Heart left ventricle (tissue), 16 donors: Measurements from ENCODE around the gene CCNY. TPM values are rescaled to one million over a fixed set of nuclear protein-coding genes. Genes with fewer than 3 reads are reported as not detected.

Experiments used
- ATAC-seq, 4 donors: fragments of 200-7000 bp; cut with Tn5 transposase; one replicate each; pipeline ENCODE4 v1.9.1; 2020 to 2022; ENCODE audit warnings: moderate library complexity in 4 of 4, mild to moderate bottlenecking in 3 of 4, moderate number of reproducible peaks in 1 of 4
- DNase-seq, 5 donors: peaks; one replicate each; pipeline ENCODE4 v3.0.0-alpha.2; 2020
- H3K27ac ChIP-seq, 12 donors: fragments of 200-600 bp; sonication (generic) in 4 of 12; one replicate each; pipeline versions ENCODE4 v1.5.0 to v1.8.0; 2016 to 2022; ENCODE audit warnings: mild to moderate bottlenecking in 2 of 12
- H3K27me3 ChIP-seq, 9 donors: fragments of 200-600 bp; sonication (generic) in 2 of 9; one replicate each; pipeline versions ENCODE4 v1.5.1 to v1.8.0; 2016 to 2022; ENCODE audit warnings: mild to moderate bottlenecking in 3 of 9
- H3K36me3 ChIP-seq, 9 donors: fragments of 200-600 bp; sonication (generic) in 2 of 9; one replicate each; pipeline versions ENCODE4 v1.5.0 to v1.8.0; 2018 to 2022; ENCODE audit warnings: mild to moderate bottlenecking in 2 of 9
- H3K4me1 ChIP-seq, 12 donors: fragments of 200-600 bp; sonication (generic) in 4 of 12; one replicate each; pipeline versions ENCODE4 v1.5.0 to v1.8.0; 2016 to 2022; ENCODE audit warnings: mild to moderate bottlenecking in 3 of 12
- H3K4me3 ChIP-seq, 12 donors: fragments of 200-600 bp; sonication (generic) in 4 of 12; one replicate each; pipeline versions ENCODE4 v1.5.0 to v1.8.0; 2017 to 2022; ENCODE audit warnings: mild to moderate bottlenecking in 9 of 12, moderate library complexity in 4 of 12
- H3K9me3 ChIP-seq, 12 donors: fragments of 200-600 bp; sonication (generic) in 4 of 12; one replicate each; pipeline versions ENCODE4 v1.5.0 to v1.8.0; 2016 to 2022; ENCODE audit warnings: mild to moderate bottlenecking in 1 of 12
- CTCF ChIP-seq, 12 donors: fragments of 200-600 bp; sonication (generic) in 4 of 12; IDR thresholded peaks; one replicate each; pipeline versions ENCODE4 v1.5.0 to v1.8.0; 2018 to 2022; ENCODE audit warnings: antibody characterized with exemption in 12 of 12, mild to moderate bottlenecking in 5 of 12
- POLR2A ChIP-seq, 2 donors: fragments of 450-650 bp; IDR thresholded peaks; one replicate each; pipeline ENCODE4 v1.6.1; 2017; ENCODE audit warnings: antibody characterized with exemption in 2 of 2, mild to moderate bottlenecking in 2 of 2, moderate library complexity in 2 of 2
- WGBS, 4 donors: extraction: QIAGEN DNeasy Blood & Tissue Kit in 2 of 4; methylation state at CpG; one replicate each; pipeline versions ENCODE4 v1.1.5 to v1.1.7; 2013 to 2018; 5-methylcytosine and 5-hydroxymethylcytosine counted together
- intact Hi-C, 10 donors: fragments of 100-400 bp; cut with DNase I; formaldehyde crosslinking; loops; one replicate each; pipeline versions ENCODE4 v1.11.1 to v1.14.2; 2022
- polyA plus RNA-seq, 2 donors: library from polyadenylated mRNA; stranded (reverse); fragments of 200-250 nt; gene quantifications; one replicate each; pipeline ENCODE4 v1.2.3, GENCODE V29; 2013
- total RNA-seq, 9 donors: library from RNA; depleted of rRNA in 2 of 9; stranded (reverse); fragments of >200 nt in 2 of 9; fragmentation: NEBNext Ultra II Directional in 3 of 9; extraction: Animal tissue kit (Norgen Biotek cat#: 25700) in 3 of 9; gene quantifications; one replicate each; pipeline versions ENCODE4 v1.1.0 to v1.2.4, GENCODE V29; 2016 to 2023
- donor health status: ischemic (EF 13 %, LVEDD 7.1; RV severe dilation, severe dysfunction).
- donor health status: healthy with polysubstance abuse.
- donor health status: DM: no; HTN: yes; CAD: no.
- donor health status: DM: no; HTN: no; CAD: no.
- donor health status: ischemic (EF 25% LVEDD 6.9; RV normal size, moderate dysfunction).
- donor health status: ischemic (EF 25% LVEDD 5.7; RV mildly dilated, moderate dysfunction).
- donor health status: healthy.
- donor health status: DM: yes; HTN: yes; CAD: no.
- donor health status: ischemic (EF 35%, LVEDD 5.7; RV mildly dilated, moderate dysfunction).
- donor health status: nonischemic (EF 11% LVEDD 7.7; RV severe dilation, severe dysfunction).
- donor health status: DM: yes; HTN: yes; CAD: no.
- donor health status: PGD.
- donor health status: ischemic (EF 29% LVEDD 5.4; RV normal size, mild dysfunction).
- donor health status: nonischemic (EF 23%, LVEDD 6.1; RV moderate dilation, normal function).

The CCNY gene
- total and polyA plus RNA-seq, 11 donors: 26.4 to 106 (median 80.7) TPM

- no peak for DNase-seq
- intact Hi-C loops: no loop called here
- peaks cover 0 to 77% (median 56%) of the 10 kb centered on the region in 12 donors for H3K4me1 ChIP-seq
These were observed 19.8 kb downstream of the CCNY start for GRCh38 chr10:35355971-35356724.

GRCh38 chr10:35356725-35357092 lies 20.4 kb downstream of the CCNY start:
- DNase-seq (no peak), ATAC-seq (no peak)
- Histone ChIP-seq H3K9me3 (no peaks in the 10 kb centered on the region), H3K4me3 (no peak overlapping the region), H3K4me1 (peaks cover 0 to 71% (median 51%) of the 10 kb centered on the region in 12 donors), H3K27ac (no peak overlapping the region), H3K27me3 (no peaks in the 10 kb centered on the region), H3K36me3 (no peaks in the 10 kb centered on the region)
- intact Hi-C loops: no loop called here
- 55 to 60% (median 57%) methylated on average over 2 of the region's 2 CpGs for WGBS, 4 donors
- no peak for TF ChIP-seq POLR2A (IDR thresholded peaks at IDR 0.05)
- TF ChIP-seq CTCF (IDR thresholded peaks at IDR 0.05): no peak

More at GRCh38 chr10:35355971-35356724, 19.8 kb downstream of the CCNY start:
- ATAC-seq: peak in 1 of 4 donors; percentile 36
- Histone ChIP-seq H3K4me3 (no peak overlapping the region), H3K36me3 (no peaks in the 10 kb centered on the region), H3K27ac (no peak overlapping the region), H3K9me3 (no peaks in the 10 kb centered on the region), H3K27me3 (no peaks in the 10 kb centered on the region)
- WGBS, 4 donors: 75 to 83% (median 79%) methylated on average over 9 of the region's 9 CpGs
- TF ChIP-seq POLR2A (IDR thresholded peaks at IDR 0.05): no peak
- no peak for TF ChIP-seq CTCF (IDR thresholded peaks at IDR 0.05)

- intact Hi-C loops: no loop called here
- 55 to 62% (median 60%) methylated on average over 2 of the region's 2 CpGs for WGBS, 4 donors
- no peaks in the 10 kb centered on the region for H3K9me3 ChIP-seq
These were observed 22.7 kb downstream of the CCNY start for GRCh38 chr10:35359056-35359455.

More at GRCh38 chr10:35359056-35359455, 22.7 kb downstream of the CCNY start:
- peak in 2 of 4 donors; percentile 27 to 38 for ATAC-seq
- Histone ChIP-seq H3K27me3 (no peaks in the 10 kb centered on the region), H3K4me3 (no peak overlapping the region), H3K36me3 (no peaks in the 10 kb centered on the region), H3K4me1 (peaks cover 0 to 58% (median 32%) of the 10 kb centered on the region in 12 donors), H3K27ac (peak overlapping the region in 1 of 12 donors; percentile 56)
- DNase-seq: no peak
- TF ChIP-seq CTCF (IDR thresholded peaks at IDR 0.05) (no peak), POLR2A (IDR thresholded peaks at IDR 0.05) (no peak)
